Caco-2 (cell line): ENCODE measurements around the gene KHSRP. TPM values are rescaled to one million over a fixed set of nuclear protein-coding genes. Genes with fewer than 3 reads are reported as not detected.

Experiments used
- BruUV-seq: library from RNA; stranded (reverse); fragments of 400-500 nt; replicated peaks from 2 replicates; lab custom pipeline; 2021; lab: Mats Ljungman, UMichigan
- CTCF ChIA-PET: fragments of 300-600 bp; sonication (Branson Sonifier 250); formaldehyde crosslinking; loops from one replicate; lab custom pipeline; 2022; ENCODE audit warnings: antibody characterized with exemption; lab: Charles Lee
- POLR2A ChIA-PET: fragments of 300-600 bp; sonication (Branson Sonifier 250); formaldehyde crosslinking; loops from one replicate; lab custom pipeline; 2022; ENCODE audit warnings: antibody characterized with exemption; lab: Charles Lee
- DNase-seq, 2 experiments: peaks; one replicate each; pipeline versions ENCODE4 v3.0.0 to v3.0.0-alpha.2; 2020 to 2022
- H3K27me3 ChIP-seq: replicated peaks from 2 replicates; pipeline ENCODE4 v1.6.0; 2011; ENCODE audit warnings: low read length; ENCODE audit not compliant: control insufficient read depth, insufficient read depth
- H3K36me3 ChIP-seq: 2 replicates; pipeline ENCODE4 v1.5.1; 2011; ENCODE audit warnings: low read length; ENCODE audit not compliant: control insufficient read depth, insufficient read depth
- H3K4me1 ChIP-seq: fragments of 250-450 bp; sonication (Bioruptor Pico); 2 replicates; pipeline ENCODE4 v1.5.1; 2020; ENCODE audit warnings: mild to moderate bottlenecking
- H3K4me3 ChIP-seq: 2 replicates; pipeline ENCODE4 v1.5.1; 2011; ENCODE audit warnings: low read depth, mild to moderate bottlenecking, control low read depth, low read length
- H3K9me3 ChIP-seq: fragments of 250-450 bp; sonication (Bioruptor Pico); 2 replicates; pipeline ENCODE4 v1.5.1; 2020; ENCODE audit warnings: mild to moderate bottlenecking, moderate library complexity
- H3K27ac Mint-ChIP-seq: one replicate; pipeline ENCODE4 v1.8.0; 2022; ENCODE audit warnings: mixed read lengths; ENCODE audit not compliant: unreplicated experiment
- H3K27me3 Mint-ChIP-seq: one replicate; pipeline ENCODE4 v1.8.0; 2022; ENCODE audit warnings: mixed read lengths; ENCODE audit not compliant: insufficient read depth, unreplicated experiment
- H3K36me3 Mint-ChIP-seq: one replicate; pipeline ENCODE4 v1.8.0; 2022; ENCODE audit warnings: mild to moderate bottlenecking, mixed read lengths; ENCODE audit not compliant: insufficient read depth, unreplicated experiment
- H3K4me1 Mint-ChIP-seq: one replicate; pipeline ENCODE4 v1.8.0; 2022; ENCODE audit warnings: low read depth, mixed read lengths; ENCODE audit not compliant: unreplicated experiment
- H3K4me3 Mint-ChIP-seq: one replicate; pipeline ENCODE4 v1.8.0; 2022; ENCODE audit warnings: mild to moderate bottlenecking, moderate library complexity, mixed read lengths; ENCODE audit not compliant: unreplicated experiment
- H3K9me3 Mint-ChIP-seq: one replicate; pipeline ENCODE4 v1.8.0; 2022; ENCODE audit warnings: mixed read lengths; ENCODE audit not compliant: unreplicated experiment
- CTCF ChIP-seq, 2 experiments: fragments of 200-600 bp in 1 of 2; IDR thresholded peaks; 1 replicate in 1 of 2; 2 replicates in 1 of 2; pipeline versions ENCODE4 v1.5.1 to v1.8.0; 2011 to 2022; ENCODE audit warnings: antibody characterized with exemption in 1 of 2, control low read depth in 1 of 2, inconsistent platforms in 1 of 2, low read depth in 1 of 2, low read length in 1 of 2, mild to moderate bottlenecking in 1 of 2, moderate library complexity in 1 of 2; ENCODE audit not compliant: insufficient read depth in 1 of 2, severe bottlenecking in 1 of 2, unreplicated experiment in 1 of 2
- intact Hi-C: fragments of 100-400 bp; cut with micrococcal nuclease; formaldehyde crosslinking; loops from one replicate; pipeline ENCODE4 v1.10.0; 2022; ENCODE audit not compliant: unreplicated experiment
- total RNA-seq: library from RNA; stranded (reverse); gene quantifications from 2 replicates; pipeline ENCODE4 v1.2.3, GENCODE V29; 2022

KHSRP gene
- total RNA-seq, 1 experiment from 2014 or later: 610 TPM

GRCh38 chr19:6393074-6393982, 31.3 kb downstream of the KHSRP start, which contains the start of gene GTF2F1:
GTF2F1 (minus strand) TSS chr19:6393164; CDS start chr19:6392995, 169 bp downstream.
- peak; percentile 14 to 34 for TF ChIP-seq CTCF (IDR thresholded peaks at IDR 0.05; ENCODE audit: insufficient read depth in 1 of 2, low read depth in 1 of 2, low read length in 1 of 2, severe bottlenecking in 1 of 2, unreplicated experiment in 1 of 2)
- H3K4me3 ChIP-seq: peak within 1 kb of the TSS; percentile 83
- Mint-ChIP-seq H3K4me1 (peaks cover 15% of the 10 kb centered on the region), H3K36me3 (peaks cover 45% of the 10 kb centered on the region), H3K27me3 (no peaks in the 10 kb centered on the region), H3K9me3 (no peaks in the 10 kb centered on the region), H3K4me3 (peak within 1 kb of the TSS; percentile 85), H3K27ac (peak within 1 kb of the TSS; percentile 88)
- ChIA-PET CTCF (interaction anchor here (0.5 to 1.4 kb wide), 5 partner anchors 9 to 706 kb away, joined by 3 to 4 read pairs (median 4); partner anchors contain the start of gene ALKBH7), POLR2A (interaction anchor here (0.6 to 1.9 kb wide), 5 partner anchors 9 to 341 kb away, joined by 3 to 21 read pairs (median 3); partner anchors contain the start of genes ALKBH7 and KHSRP)
- H3K4me1 ChIP-seq: peaks cover 5% of the 10 kb centered on the region
- H3K36me3 ChIP-seq: peaks cover 2% of the 10 kb centered on the region
- intact Hi-C loops: loop anchor here (1.0 to 2.0 kb wide), 2 partner anchors 10 to 21 kb away; partner anchors contain the start of gene ALKBH7
- peak; percentile 93 to 94 for DNase-seq
- H3K9me3 ChIP-seq: no peaks in the 10 kb centered on the region
- no TSS peak for BruUV-seq
- no peaks in the 10 kb centered on the region for H3K27me3 ChIP-seq

GRCh38 chr19:6392221-6393073, 32.2 kb downstream of the KHSRP start:
- ChIA-PET CTCF (interaction anchor here (0.5 to 1.4 kb wide), 4 partner anchors 15 to 489 kb away, joined by 3 to 9 read pairs (median 4); partner anchors contain the start of gene ALKBH7), POLR2A (interaction anchor here (0.6 to 1.9 kb wide), 3 partner anchors 10 to 342 kb away, joined by 3 to 21 read pairs (median 5); partner anchors contain the start of gene ALKBH7)
- Histone ChIP-seq H3K9me3 (no peaks in the 10 kb centered on the region), H3K4me1 (peaks cover 5% of the 10 kb centered on the region), H3K36me3 (peaks cover 4% of the 10 kb centered on the region), H3K27me3 (no peaks in the 10 kb centered on the region), H3K4me3 (peak overlapping the region; percentile 83)
- Mint-ChIP-seq H3K9me3 (no peaks in the 10 kb centered on the region), H3K4me3 (peak overlapping the region; percentile 85), H3K4me1 (peaks cover 15% of the 10 kb centered on the region), H3K36me3 (peaks cover 54% of the 10 kb centered on the region), H3K27me3 (no peaks in the 10 kb centered on the region), H3K27ac (peak overlapping the region; percentile 88)
- DNase-seq: no peak
- no peak for TF ChIP-seq CTCF (IDR thresholded peaks at IDR 0.05; ENCODE audit: insufficient read depth in 1 of 2, low read depth in 1 of 2, low read length in 1 of 2, severe bottlenecking in 1 of 2, unreplicated experiment in 1 of 2)
- intact Hi-C loops: loop anchor here (1.0 to 2.0 kb wide), 2 partner anchors 11 to 20 kb away; partner anchors contain the start of gene ALKBH7
- TSS peak; percentile 69 for BruUV-seq
